GM19240 (cell line): ENCODE results near the gene HS3ST4.
"Not testable (repeated sequence)": the region's sequence is repeated elsewhere in the genome, so short reads cannot be mapped to it uniquely, and the experiment has no call there.

ENCODE experiments used
- DNase-seq: peaks from one replicate; pipeline ENCODE4 v3.0.0; 2011; ENCODE audit warnings: low spot score; ENCODE audit not compliant: insufficient read length

HS3ST4 gene

GRCh38 chr16:25730396-25730795 is 38.6 kb downstream of the HS3ST4 start:
- no peak for DNase-seq

- DNase-seq = no peak
Measured at GRCh38 chr16:25734430-25735385, 42.9 kb downstream of the HS3ST4 start.

- DNase-seq = no peak
Measured at GRCh38 chr16:25735645-25736044, 43.9 kb downstream of the HS3ST4 start.

- no peak for DNase-seq
Measured at GRCh38 chr16:25747160-25747758, 55.5 kb downstream of the HS3ST4 start.

- DNase-seq = no peak
Measured at GRCh38 chr16:25748092-25748654, 56.4 kb downstream of the HS3ST4 start.

- DNase-seq = no peak
Measured at GRCh38 chr16:25750488-25751216, 58.9 kb downstream of the HS3ST4 start.

GRCh38 chr16:25751230-25751835 is 59.6 kb downstream of the HS3ST4 start:
- no peak for DNase-seq

GRCh38 chr16:25764466-25764865 is 72.7 kb downstream of the HS3ST4 start:
- no peak for DNase-seq

GRCh38 chr16:25771216-25771615 is 79.5 kb downstream of the HS3ST4 start:
- no peak for DNase-seq

- no peak for DNase-seq
Measured at GRCh38 chr16:25771812-25772568, 80.2 kb downstream of the HS3ST4 start.

GRCh38 chr16:25776214-25776613 is 84.5 kb downstream of the HS3ST4 start:
- DNase-seq = not testable (repeated sequence)

GRCh38 chr16:25783226-25783625 is 91.5 kb downstream of the HS3ST4 start:
- DNase-seq = no peak

GRCh38 chr16:25785361-25785760 is 93.6 kb downstream of the HS3ST4 start:
- no peak for DNase-seq

- DNase-seq = no peak
Measured at GRCh38 chr16:25786748-25787147, 95.0 kb downstream of the HS3ST4 start.

GRCh38 chr16:25788637-25789036 is 96.9 kb downstream of the HS3ST4 start:
- no peak for DNase-seq

GRCh38 chr16:25796239-25796638 is 104.5 kb downstream of the HS3ST4 start:
- DNase-seq = no peak

- DNase-seq = no peak
Measured at GRCh38 chr16:25798065-25798464, 106.3 kb downstream of the HS3ST4 start.

- DNase-seq = no peak
Measured at GRCh38 chr16:25799816-25800215, 108.1 kb downstream of the HS3ST4 start.

GRCh38 chr16:25812215-25812614 is 120.5 kb downstream of the HS3ST4 start:
- no peak for DNase-seq

- DNase-seq = no peak
Measured at GRCh38 chr16:25817295-25817694, 125.5 kb downstream of the HS3ST4 start.

- DNase-seq = no peak
Measured at GRCh38 chr16:25817876-25818275, 126.1 kb downstream of the HS3ST4 start.
